IPS-11a (cell line): ENCODE data around the gene KCNT1.

Source experiments
- H3K4me3 ChIP-seq: one replicate; pipeline ENCODE4 v1.5.1; 2013; ENCODE audit warnings: low read depth, low read length, control low read depth

Gene KCNT1

GRCh38 chr9:135840539-135840938 lies 138.6 kb downstream of the KCNT1 start:
- H3K4me3 ChIP-seq: no peak overlapping the region
